B cell (primary cell): Measurements from ENCODE around the gene ANTXR2. TPM values are rescaled to one million over a fixed set of nuclear protein-coding genes. Genes with fewer than 3 reads are reported as not detected.

Experiments
- ATAC-seq: fragments of 200-7000 bp; cut with Tn5 transposase; one replicate; pipeline ENCODE4 v1.10.0; 2021; ENCODE audit warnings: low read depth, mild to moderate bottlenecking, moderate number of reproducible peaks, moderate library complexity
- CTCF ChIA-PET: fragments of 350-600 bp; sonication (Branson Sonifier 250); formaldehyde crosslinking; loops from one replicate; lab custom pipeline; 2021; ENCODE audit warnings: antibody characterized with exemption, inconsistent platforms; lab: Charles Lee
- POLR2A ChIA-PET: fragments of 350-600 bp; sonication (Branson Sonifier 250); formaldehyde crosslinking; loops from one replicate; lab custom pipeline; 2021; ENCODE audit warnings: antibody characterized with exemption; lab: Charles Lee
- DNase-seq: peaks from one replicate; pipeline ENCODE4 v3.0.0; 2013
- H2AFZ ChIP-seq: 2 replicates; pipeline ENCODE4 v1.6.1; 2012; ENCODE audit warnings: mild to moderate bottlenecking, low read depth, low read length; ENCODE audit not compliant: insufficient read depth, poor library complexity, severe bottlenecking
- H3K27ac ChIP-seq, 2 donors: 1 replicate in 1 of 2; 2 replicates in 1 of 2; pipeline ENCODE4 v1.5.1; 2012 to 2013; ENCODE audit warnings: low read length in 2 of 2, mild to moderate bottlenecking in 2 of 2, moderate library complexity in 1 of 2
- H3K27me3 ChIP-seq, 4 experiments: fragments of 200-600 bp in 1 of 4; sonication (generic) in 1 of 4; replicated peaks in 1 of 4; 1 replicate in 2 of 4; 2 replicates in 2 of 4; pipeline versions ENCODE4 v1.6.1 to v1.7.0; 2013 to 2016; ENCODE audit warnings: low read length in 3 of 4, mild to moderate bottlenecking in 2 of 4, mixed read lengths in 1 of 4, moderate library complexity in 1 of 4; ENCODE audit not compliant: insufficient read depth in 4 of 4, control insufficient read depth in 3 of 4; ENCODE audit errors: control extremely low read depth in 1 of 4
- H3K36me3 ChIP-seq, 2 experiments: replicated peaks in 1 of 2; 1 replicate in 1 of 2; 2 replicates in 1 of 2; pipeline versions ENCODE4 v1.6.1 to v1.7.1; 2013; ENCODE audit warnings: low read length in 1 of 2; ENCODE audit not compliant: insufficient read depth in 2 of 2, control insufficient read depth in 1 of 2; ENCODE audit errors: control extremely low read depth in 1 of 2, extremely low read depth in 1 of 2
- H3K4me1 ChIP-seq, 2 donors: fragments of 200-600 bp in 1 of 2; sonication (generic) in 1 of 2; 1 replicate in 1 of 2; 2 replicates in 1 of 2; pipeline versions ENCODE4 v1.5.1 to v1.6.1; 2013 to 2017; ENCODE audit warnings: low read length in 2 of 2; ENCODE audit not compliant: control insufficient read depth in 2 of 2, insufficient read depth in 2 of 2
- H3K4me2 ChIP-seq: replicated peaks from 2 replicates; pipeline ENCODE3; 2012; ENCODE audit warnings: mild to moderate bottlenecking, low read depth, low read length; ENCODE audit not compliant: poor library complexity, severe bottlenecking
- H3K4me3 ChIP-seq, 5 experiments: fragments of 200-600 bp in 1 of 5; sonication (generic) in 1 of 5; 1 replicate in 3 of 5; 2 replicates in 2 of 5; pipeline versions ENCODE4 v1.5.1 to v1.7.0; 2011 to 2016; ENCODE audit warnings: low read length in 4 of 5, mild to moderate bottlenecking in 4 of 5, low read depth in 2 of 5, control low read depth in 1 of 5, moderate library complexity in 1 of 5; ENCODE audit not compliant: insufficient read depth in 1 of 5; ENCODE audit errors: control extremely low read depth in 1 of 5, extremely low read depth in 1 of 5
- H3K79me2 ChIP-seq: fragments of 200-600 bp; sonication (generic); one replicate; pipeline ENCODE4 v1.6.0; 2016; ENCODE audit warnings: low read length; ENCODE audit not compliant: control insufficient read depth, insufficient read depth
- H3K9ac ChIP-seq: fragments of 200-600 bp; sonication (generic); 2 replicates; pipeline ENCODE4 v1.6.1; 2017; ENCODE audit warnings: mild to moderate bottlenecking, low read length, moderate library complexity
- H3K9me3 ChIP-seq, 3 donors: one replicate each; pipeline versions ENCODE4 v1.6.1 to v1.7.1; 2013; ENCODE audit warnings: low read length in 2 of 3; ENCODE audit not compliant: control insufficient read depth in 2 of 3, insufficient read depth in 1 of 3; ENCODE audit errors: control extremely low read depth in 1 of 3
- H4K20me1 ChIP-seq: 2 replicates; pipeline ENCODE4 v1.6.0; 2012; ENCODE audit warnings: mild to moderate bottlenecking, low read length; ENCODE audit not compliant: insufficient read depth, control insufficient read depth, poor library complexity, severe bottlenecking
- H3K27ac Mint-ChIP-seq: one replicate; pipeline ENCODE4 v1.8.0; 2021; ENCODE audit warnings: mixed read lengths
- H3K27me3 Mint-ChIP-seq: one replicate; pipeline ENCODE4 v1.8.0; 2021; ENCODE audit warnings: mixed read lengths
- H3K4me1 Mint-ChIP-seq: one replicate; pipeline ENCODE4 v1.8.0; 2021; ENCODE audit warnings: mixed read lengths
- H3K4me3 Mint-ChIP-seq: one replicate; pipeline ENCODE4 v1.8.0; 2021; ENCODE audit warnings: mixed read lengths
- H3K9me3 Mint-ChIP-seq: one replicate; pipeline ENCODE4 v1.8.0; 2022; ENCODE audit warnings: mixed read lengths; ENCODE audit not compliant: insufficient read depth
- CTCF ChIP-seq: fragments of 200-600 bp; IDR thresholded peaks from one replicate; pipeline ENCODE4 v1.8.0; 2022; ENCODE audit warnings: antibody characterized with exemption, mild to moderate bottlenecking
- EZH2 ChIP-seq: IDR thresholded peaks from 2 replicates; pipeline ENCODE4 v1.6.1; 2012; ENCODE audit warnings: borderline replicate concordance, low read depth, mild to moderate bottlenecking, moderate library complexity, low read length; ENCODE audit not compliant: insufficient read depth, poor library complexity, severe bottlenecking
- WGBS: methylation state at CpG from one replicate; pipeline ENCODE4 v1.1.5; 2013; ENCODE audit warnings: missing lambda C conversion rate; ENCODE audit not compliant: insufficient coverage; 5-methylcytosine and 5-hydroxymethylcytosine counted together
- intact Hi-C: fragments of 100-400 bp; cut with micrococcal nuclease; formaldehyde crosslinking; loops from one replicate; pipeline ENCODE4 v1.10.0; 2022
- polyA plus RNA-seq: library from polyadenylated mRNA; depleted of rRNA; stranded (reverse); fragments of >200 nt; gene quantifications from 2 replicates; pipeline ENCODE4 v1.2.3, GENCODE V29; 2012
- total RNA-seq, 2 donors: library from RNA; stranded (reverse); fragments of 120-200 nt in 1 of 2; gene quantifications; 1 replicate in 1 of 2; 2 replicates in 1 of 2; pipeline versions ENCODE4 v1.2.3 to v1.2.4, GENCODE V29; 2013 to 2022

The ANTXR2 gene
- total and polyA plus RNA-seq, 2 donors (not counting 1 experiment from before 2014, with no cell fraction given): 10.6 to 63.0 TPM

- intact Hi-C loops: no loop called here
- H3K27me3 Mint-ChIP-seq: no peaks in the 10 kb centered on the region
- ChIA-PET POLR2A (no interaction called here), CTCF (interaction anchor here (1.1 to 1.2 kb wide), 2 partner anchors 10 to 1066 kb away, joined by 3 read pairs; no protein-coding TSS in a partner anchor)
- no peaks in the 10 kb centered on the region for H3K27me3 ChIP-seq
- H3K4me2 ChIP-seq: no peak overlapping the region
- no peak for TF ChIP-seq CTCF
- no peak for TF ChIP-seq EZH2
- ATAC-seq: no peak
- no peaks in the 10 kb centered on the region for H3K4me1 ChIP-seq
- H3K9ac ChIP-seq: no peak overlapping the region
- no peaks in the 10 kb centered on the region for H3K4me1 Mint-ChIP-seq
- peaks cover 21 to 49% of the 10 kb centered on the region in 2 experiments for H3K36me3 ChIP-seq
- no peaks in the 10 kb centered on the region for H4K20me1 ChIP-seq
- no peaks in the 10 kb centered on the region for H3K9me3 ChIP-seq
- H3K4me3 ChIP-seq: no peak overlapping the region
- H3K4me3 Mint-ChIP-seq: no peak overlapping the region
- no peak overlapping the region for H3K27ac ChIP-seq
- WGBS: 100% methylated on average over 1 of the region's 2 CpGs
- no peaks in the 10 kb centered on the region for H3K79me2 ChIP-seq
- H3K27ac Mint-ChIP-seq: no peak overlapping the region
- no peak overlapping the region for H2AFZ ChIP-seq
- no peaks in the 10 kb centered on the region for H3K9me3 Mint-ChIP-seq
- DNase-seq: no peak
These were observed 55.7 kb downstream of the ANTXR2 start for GRCh38 chr4:80017125-80017854.

GRCh38 chr4:80016506-80016905, 56.5 kb downstream of the ANTXR2 start:
- no peaks in the 10 kb centered on the region for H3K27me3 Mint-ChIP-seq
- Histone ChIP-seq H2AFZ (no peak overlapping the region), H4K20me1 (no peaks in the 10 kb centered on the region), H3K36me3 (peaks cover 18 to 45% of the 10 kb centered on the region in 2 experiments), H3K27ac (no peak overlapping the region), H3K4me1 (no peaks in the 10 kb centered on the region), H3K79me2 (no peaks in the 10 kb centered on the region), H3K9me3 (no peaks in the 10 kb centered on the region), H3K9ac (no peak overlapping the region), H3K27me3 (no peaks in the 10 kb centered on the region), H3K4me3 (no peak overlapping the region), H3K4me2 (no peak overlapping the region)
- TF ChIP-seq CTCF (no peak), EZH2 (no peak)
- intact Hi-C loops: no loop called here
- no peaks in the 10 kb centered on the region for H3K4me1 Mint-ChIP-seq
- WGBS: 93% methylated on average over 1 of the region's 1 CpG
- ATAC-seq (no peak), DNase-seq (no peak)
- H3K9me3 Mint-ChIP-seq: no peaks in the 10 kb centered on the region
- ChIA-PET CTCF (interaction anchor here (1.1 kb wide), 1 partner anchor 9 kb away, joined by 3 read pairs; no protein-coding TSS in a partner anchor), POLR2A (no interaction called here)
- H3K27ac Mint-ChIP-seq: no peak overlapping the region
- H3K4me3 Mint-ChIP-seq: no peak overlapping the region
